Left lobe of liver (tissue), 2 donors: Measurements from ENCODE around the gene CPE. TPM values are rescaled to one million over a fixed set of nuclear protein-coding genes. Genes with fewer than 3 reads are reported as not detected.

Source experiments
- ATAC-seq: fragments of 200-7000 bp; cut with Tn5 transposase; one replicate; pipeline ENCODE4 v1.9.1; 2020; ENCODE audit warnings: mild to moderate bottlenecking, moderate library complexity
- DNase-seq: peaks from one replicate; pipeline ENCODE4 v3.0.0-alpha.2; 2020; ENCODE audit warnings: low spot score
- total RNA-seq: library from RNA; stranded (reverse); gene quantifications from one replicate; pipeline ENCODE4 v1.2.1, GENCODE V29; 2021
- donor health status: DM: no; HTN: no; CAD: no; lungs with moderate emphysema.
- donor health status: DM: no; HTN: yes; CAD: no.

Gene CPE
- total RNA-seq, 1 donor from 2014 or later, result 15.9 TPM

- ATAC-seq, result no peak
- no peak for DNase-seq
Measured at GRCh38 chr4:165542476-165542875, 163.7 kb downstream of the CPE start.

Other genes starting within 250 kb of the CPE start
- gene KLHL2, start 171.4 kb upstream of the CPE start, total RNA-seq, result 23.0 TPM
- gene MSMO1, start 51.3 kb upstream of the CPE start, total RNA-seq, result 93.5 TPM